Measurements from ENCODE around the gene TRAPPC2B.
"Not testable (repeated sequence)": the region's sequence is repeated elsewhere in the genome, so short reads cannot be mapped to it uniquely, and the experiment has no call there.

The TRAPPC2B gene

GRCh38 chr19:57350877-57351805 is 12.2 kb upstream of the TRAPPC2B start, which contains the start of gene ZNF304:
ZNF304 (plus strand) TSS chr19:57351271; CDS start chr19:57351665, 394 bp downstream.
- ATAC-seq (replicated peaks) (peak; percentile 99), DNase-seq (peak; percentile 65 to 66 (median 66))
- Mint-ChIP-seq H3K36me3 (ENCODE audit: insufficient read depth) (peaks cover 21% of the 10 kb centered on the region), H3K9me3 (peaks cover 23 to 45% of the 10 kb centered on the region in 2 donors), H3K4me3 (peak within 1 kb of the TSS; percentile 97 to 99), H3K4me1 (ENCODE audit: low read depth in 2 of 2) (peaks cover 27 to 36% of the 10 kb centered on the region in 2 donors), H3K27ac (peak within 1 kb of the TSS; percentile 95 to 98), H3K27me3 (peaks cover 4 to 16% of the 10 kb centered on the region in 2 donors)

GRCh38 chr19:57351867-57352266 is 11.5 kb upstream of the TRAPPC2B start:
- H3K9me3 Mint-ChIP-seq, result peaks cover 23 to 46% of the 10 kb centered on the region in 2 donors

GRCh38 chr19:57355916-57356315 is 7.4 kb upstream of the TRAPPC2B start:
- Mint-ChIP-seq H3K4me3 (no peak overlapping the region), H3K36me3 (ENCODE audit: insufficient read depth) (peaks cover 27% of the 10 kb centered on the region), H3K9me3 (peaks cover 25 to 41% of the 10 kb centered on the region in 2 donors), H3K27me3 (no peaks in the 10 kb centered on the region), H3K4me1 (ENCODE audit: low read depth in 2 of 2) (peaks cover 25 to 30% of the 10 kb centered on the region in 2 donors), H3K27ac (no peak overlapping the region)
- ATAC-seq (replicated peaks) (no peak), DNase-seq (no peak)

More at GRCh38 chr19:57351867-57352266, 11.5 kb upstream of the TRAPPC2B start:
- Mint-ChIP-seq H3K4me3 (peak overlapping the region; percentile 97 to 99), H3K27ac (peak overlapping the region; percentile 95 to 98), H3K4me1 (ENCODE audit: low read depth in 2 of 2) (peaks cover 27 to 36% of the 10 kb centered on the region in 2 donors), H3K27me3 (peaks cover 0 to 8% of the 10 kb centered on the region in 2 donors), H3K36me3 (ENCODE audit: insufficient read depth) (peaks cover 26% of the 10 kb centered on the region)
- no peak for DNase-seq
- no peak for ATAC-seq (replicated peaks)

DNA sequence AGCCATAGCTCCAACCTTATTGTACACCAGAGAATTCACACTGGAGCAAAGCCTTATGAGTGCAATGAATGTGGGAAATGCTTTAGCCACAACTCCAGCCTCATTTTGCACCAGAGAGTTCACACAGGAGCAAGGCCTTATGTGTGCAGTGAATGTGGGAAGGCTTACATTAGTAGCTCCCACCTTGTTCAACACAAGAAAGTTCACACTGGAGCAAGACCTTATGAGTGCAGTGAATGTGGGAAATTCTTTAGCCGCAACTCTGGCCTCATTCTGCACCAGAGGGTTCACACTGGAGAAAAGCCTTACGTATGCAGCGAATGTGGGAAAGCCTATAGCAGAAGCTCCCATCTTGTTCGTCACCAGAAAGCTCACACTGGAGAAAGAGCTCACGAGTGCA is 5.9 kb upstream of the TRAPPC2B start:
- Mint-ChIP-seq H3K36me3 (ENCODE audit: insufficient read depth) (peaks cover 22% of the 10 kb centered on the region), H3K27me3 (no peaks in the 10 kb centered on the region), H3K9me3 (peaks cover 25 to 27% of the 10 kb centered on the region in 2 donors), H3K4me3 (no peak overlapping the region), H3K4me1 (ENCODE audit: low read depth in 2 of 2) (peaks cover 10 to 15% of the 10 kb centered on the region in 2 donors), H3K27ac (no peak overlapping the region)
- ATAC-seq (replicated peaks) (no peak), DNase-seq (no peak)

DNA sequence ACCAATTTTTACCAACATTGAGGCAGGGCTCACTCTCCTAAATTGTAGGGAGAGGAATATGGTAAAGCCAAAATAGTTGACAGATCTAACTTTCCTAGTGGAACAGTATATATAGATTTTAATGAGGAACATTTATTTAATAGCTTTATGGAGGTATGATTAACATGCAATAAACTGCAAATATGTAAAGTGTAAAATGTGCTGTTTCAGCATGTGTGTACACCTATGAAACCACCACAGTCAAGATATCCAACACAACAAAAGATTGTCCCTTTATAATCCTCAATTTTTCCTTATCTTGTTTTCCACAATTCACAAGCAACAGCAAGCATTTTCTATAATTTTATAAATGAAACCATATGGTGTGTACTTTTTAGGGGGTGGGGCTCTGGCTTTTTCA is 4.1 kb upstream of the TRAPPC2B start:
- H3K27me3 Mint-ChIP-seq, result no peaks in the 10 kb centered on the region
- peaks cover 15 to 16% of the 10 kb centered on the region in 2 donors for H3K4me1 Mint-ChIP-seq (ENCODE audit: low read depth in 2 of 2)
- peaks cover 13 to 25% of the 10 kb centered on the region in 2 donors for H3K9me3 Mint-ChIP-seq
- DNase-seq (no peak), ATAC-seq (replicated peaks) (no peak)
- no peak overlapping the region for H3K27ac Mint-ChIP-seq
- peaks cover 34% of the 10 kb centered on the region for H3K36me3 Mint-ChIP-seq (ENCODE audit: insufficient read depth)
- no peak overlapping the region for H3K4me3 Mint-ChIP-seq

GRCh38 chr19:57362419-57362818 is 932 bp upstream of the TRAPPC2B start:
- Mint-ChIP-seq H3K36me3 (ENCODE audit: insufficient read depth) (peaks cover 18% of the 10 kb centered on the region), H3K9me3 (peaks cover 5 to 11% of the 10 kb centered on the region in 2 donors), H3K4me1 (ENCODE audit: low read depth in 2 of 2) (peaks cover 15 to 16% of the 10 kb centered on the region in 2 donors), H3K27ac (peak overlapping the region; percentile 97 to 99), H3K4me3 (peak overlapping the region; percentile 76 to 86), H3K27me3 (no peaks in the 10 kb centered on the region)
- ATAC-seq (replicated peaks) (no peak), DNase-seq (no peak)

DNA sequence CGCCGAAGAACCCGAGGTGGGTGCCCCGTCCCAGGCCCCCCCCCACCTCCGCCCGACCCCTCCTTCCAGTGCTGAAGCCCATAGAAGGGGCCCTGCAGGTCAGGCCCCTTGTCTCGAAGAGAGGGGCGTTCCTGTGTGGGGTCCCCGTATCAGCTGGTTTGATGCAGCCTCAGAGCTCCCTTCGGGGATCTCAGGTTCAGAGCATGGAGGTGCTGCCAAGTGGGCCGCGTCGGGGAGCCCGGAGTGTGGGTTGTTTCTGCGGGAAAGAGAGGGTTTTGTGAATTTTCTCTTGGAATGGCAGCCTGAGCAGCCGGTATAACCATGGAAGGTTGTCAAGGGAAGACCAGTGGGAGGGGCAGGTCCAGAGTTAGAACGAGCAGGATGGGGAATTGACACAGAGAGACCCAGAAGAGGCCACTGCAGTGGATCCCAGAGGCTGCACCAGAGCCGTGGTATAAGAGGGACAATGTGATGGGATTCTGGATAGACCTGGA is 384 bp downstream of the TRAPPC2B start:
- ATAC-seq (replicated peaks) (peak; percentile 7), DNase-seq (no peak)
- peaks cover 4 to 15% of the 10 kb centered on the region in 2 donors for H3K9me3 Mint-ChIP-seq
- H3K27ac Mint-ChIP-seq, result peak overlapping the region; percentile 97 to 99
- H3K36me3 Mint-ChIP-seq (ENCODE audit: insufficient read depth), result peaks cover 18% of the 10 kb centered on the region
- peak overlapping the region; percentile 76 to 86 for H3K4me3 Mint-ChIP-seq
- H3K4me1 Mint-ChIP-seq (ENCODE audit: low read depth in 2 of 2), result peaks cover 15 to 16% of the 10 kb centered on the region in 2 donors
- H3K27me3 Mint-ChIP-seq, result no peaks in the 10 kb centered on the region

DNA sequence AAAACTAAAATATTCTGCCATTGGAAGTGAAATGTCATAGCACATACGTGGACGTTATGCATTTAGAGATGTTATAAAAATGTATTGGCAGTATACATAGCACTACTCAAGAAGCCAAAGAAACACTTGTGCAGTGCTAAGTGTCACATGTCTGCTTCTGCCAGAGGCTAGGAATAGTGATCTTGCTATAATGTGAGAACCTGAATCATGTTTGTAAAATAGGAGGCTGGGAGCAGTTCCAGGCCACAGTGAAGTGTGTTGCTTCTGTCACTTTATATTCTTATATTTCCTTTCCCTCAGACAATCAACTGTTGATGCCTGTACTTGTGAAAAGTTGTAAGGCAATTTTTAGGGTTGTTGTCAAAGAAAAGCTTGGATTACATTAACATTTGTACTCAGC is 3.4 kb downstream of the TRAPPC2B start:
- Mint-ChIP-seq H3K9me3 (peaks cover 0 to 42% of the 10 kb centered on the region in 2 donors), H3K4me3 (no peak overlapping the region), H3K27ac (no peak overlapping the region), H3K36me3 (ENCODE audit: insufficient read depth) (peaks cover 15% of the 10 kb centered on the region), H3K27me3 (no peaks in the 10 kb centered on the region), H3K4me1 (ENCODE audit: low read depth in 2 of 2) (peaks cover 15 to 16% of the 10 kb centered on the region in 2 donors)
- no peak for DNase-seq
- no peak for ATAC-seq (replicated peaks)

DNA sequence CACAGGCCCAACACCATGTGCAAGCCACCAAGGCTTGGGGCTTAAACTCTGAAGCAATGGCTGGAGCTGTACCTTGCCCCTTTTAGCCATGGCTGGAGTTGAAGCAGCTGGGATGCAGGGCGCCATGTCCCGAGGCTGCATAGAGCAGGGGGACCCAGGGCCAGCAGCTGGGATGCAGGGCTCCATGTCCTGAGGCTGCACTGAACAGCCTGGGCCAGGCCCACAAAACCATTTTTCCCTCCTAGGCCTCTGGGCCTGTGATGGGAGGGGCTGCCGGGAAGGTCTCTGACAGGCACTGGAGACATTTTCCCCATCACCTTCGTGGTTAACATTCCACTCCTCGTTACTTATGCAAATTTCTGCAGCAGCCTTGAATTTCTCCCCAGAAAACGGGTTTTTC is 10.8 kb downstream of the TRAPPC2B start:
- ATAC-seq (replicated peaks), result no peak
- Mint-ChIP-seq H3K4me1 (ENCODE audit: low read depth in 2 of 2) (no peaks in the 10 kb centered on the region), H3K4me3 (no peak overlapping the region), H3K27me3 (no peaks in the 10 kb centered on the region), H3K27ac (no peak overlapping the region), H3K36me3 (ENCODE audit: insufficient read depth) (peaks cover 9% of the 10 kb centered on the region), H3K9me3 (peaks cover 4 to 42% of the 10 kb centered on the region in 2 donors)
- DNase-seq, result no peak

- H3K4me3 Mint-ChIP-seq; H3K27me3 Mint-ChIP-seq; H3K36me3 Mint-ChIP-seq (ENCODE audit: insufficient read depth); ATAC-seq (replicated peaks); H3K4me1 Mint-ChIP-seq (ENCODE audit: low read depth in 2 of 2); DNase-seq; H3K27ac Mint-ChIP-seq: not testable (repeated sequence)
- peaks cover 9 to 42% of the 10 kb centered on the region in 2 donors for H3K9me3 Mint-ChIP-seq
Observed at GRCh38 chr19:57374647-57375046, 11.3 kb downstream of the TRAPPC2B start.

- Mint-ChIP-seq H3K36me3 (ENCODE audit: insufficient read depth) (peaks cover 9% of the 10 kb centered on the region), H3K27me3 (no peaks in the 10 kb centered on the region), H3K4me1 (ENCODE audit: low read depth in 2 of 2) (no peaks in the 10 kb centered on the region), H3K9me3 (peaks cover 9 to 32% of the 10 kb centered on the region in 2 donors), H3K27ac (no peak overlapping the region), H3K4me3 (no peak overlapping the region)
- no peak for DNase-seq
- no peak for ATAC-seq (replicated peaks)
Observed at GRCh38 chr19:57376151-57376550, 12.8 kb downstream of the TRAPPC2B start.

DNA sequence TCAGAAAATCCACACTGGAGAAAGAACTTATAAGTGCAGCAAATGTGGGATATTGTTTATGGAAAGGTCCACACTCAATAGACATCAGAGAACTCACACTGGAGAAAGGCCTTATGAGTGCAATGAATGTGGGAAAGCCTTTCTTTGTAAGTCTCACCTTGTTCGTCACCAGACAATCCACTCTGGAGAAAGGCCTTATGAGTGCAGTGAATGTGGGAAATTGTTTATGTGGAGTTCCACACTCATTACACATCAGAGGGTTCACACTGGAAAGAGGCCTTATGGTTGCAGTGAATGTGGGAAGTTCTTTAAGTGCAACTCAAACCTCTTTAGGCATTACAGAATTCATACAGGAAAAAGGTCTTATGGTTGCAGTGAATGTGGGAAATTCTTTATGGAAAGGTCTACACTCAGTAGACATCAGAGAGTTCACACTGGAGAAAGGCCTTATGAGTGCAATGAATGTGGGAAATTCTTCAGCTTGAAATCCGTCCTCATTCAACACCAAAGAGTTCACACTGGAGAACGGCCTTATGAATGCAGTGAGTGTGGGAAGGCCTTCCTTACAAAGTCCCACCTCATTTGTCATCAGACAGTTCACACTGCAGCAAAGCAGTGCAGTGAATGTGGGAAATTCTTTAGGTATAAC is 14.3 kb downstream of the TRAPPC2B start:
- ATAC-seq (replicated peaks) (no peak), DNase-seq (no peak)
- H3K4me1 Mint-ChIP-seq (ENCODE audit: low read depth in 2 of 2), result no peaks in the 10 kb centered on the region
- H3K4me3 Mint-ChIP-seq, result no peak overlapping the region
- peaks cover 7% of the 10 kb centered on the region for H3K36me3 Mint-ChIP-seq (ENCODE audit: insufficient read depth)
- H3K9me3 Mint-ChIP-seq, result peaks cover 9 to 24% of the 10 kb centered on the region in 2 donors
- H3K27ac Mint-ChIP-seq, result no peak overlapping the region
- no peaks in the 10 kb centered on the region for H3K27me3 Mint-ChIP-seq

DNA sequence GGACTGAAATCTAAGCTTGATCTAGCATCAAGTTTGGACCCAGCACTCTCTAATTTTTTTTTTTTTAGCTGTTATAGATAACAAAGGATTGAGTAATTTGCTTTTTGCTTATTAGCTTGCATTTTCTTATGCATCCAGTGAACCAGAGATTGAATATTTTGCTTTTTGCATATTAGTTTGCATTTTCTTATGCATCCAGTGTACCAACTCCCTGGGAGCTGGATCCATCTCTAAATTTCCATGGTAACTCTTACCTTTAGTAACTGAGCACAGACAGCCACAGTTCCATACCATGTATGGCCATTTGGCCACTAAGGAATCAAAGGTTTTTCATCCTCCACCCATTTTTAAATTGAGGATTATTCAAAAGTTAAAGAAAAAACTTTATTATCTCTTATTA is 17.6 kb downstream of the TRAPPC2B start:
- no peaks in the 10 kb centered on the region for H3K27me3 Mint-ChIP-seq
- DNase-seq, result no peak
- no peak overlapping the region for H3K4me3 Mint-ChIP-seq
- H3K27ac Mint-ChIP-seq, result no peak overlapping the region
- ATAC-seq (replicated peaks), result no peak
- H3K4me1 Mint-ChIP-seq (ENCODE audit: low read depth in 2 of 2), result no peaks in the 10 kb centered on the region
- no peaks in the 10 kb centered on the region for H3K36me3 Mint-ChIP-seq (ENCODE audit: insufficient read depth)
- peaks cover 6 to 9% of the 10 kb centered on the region in 2 donors for H3K9me3 Mint-ChIP-seq
